ENCODE results near the gene HSPA2. TPM values are rescaled to one million over a fixed set of nuclear protein-coding genes. Genes with fewer than 3 reads are reported as not detected.

HSPA2 gene
- polyA plus RNA-seq, 1 donor (not counting 4 experiments of a cell fraction or from before 2014, with no cell fraction given): 12.0 TPM

DNA sequence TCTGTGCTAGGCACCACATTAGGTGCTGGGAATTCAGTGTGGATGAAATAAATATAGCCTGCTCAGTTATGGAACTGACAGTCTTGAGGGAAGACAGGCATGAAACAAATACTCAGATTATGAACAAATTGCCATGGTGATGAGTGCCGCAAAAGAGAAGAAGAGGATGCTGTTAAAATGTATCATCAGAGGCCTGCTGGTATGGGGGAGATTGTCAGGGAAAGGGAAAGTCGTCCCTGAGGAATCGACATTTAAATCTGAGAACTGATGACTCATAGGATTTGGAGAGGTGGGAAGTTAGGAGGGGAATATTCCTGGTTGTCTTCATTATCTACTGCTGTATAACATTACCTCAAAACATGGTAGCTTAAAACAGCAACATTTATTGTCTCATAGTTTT, 51.3 kb downstream of the HSPA2 start:
- H3K4me1 ChIP-seq (ENCODE audit: control insufficient read depth, extremely low read depth, insufficient read depth, low read length): no peaks in the 10 kb centered on the region
- no peaks in the 10 kb centered on the region for H3K79me2 ChIP-seq (ENCODE audit: control insufficient read depth, insufficient read depth, low read length)
- dilution Hi-C loops (cut with MboI; ENCODE audit: extremely low pct_ligation_motif_present, low sequenced_read_pairs): no loop called here
- no peak for FAIRE-seq
- no peaks in the 10 kb centered on the region for H4K20me1 ChIP-seq (ENCODE audit: control insufficient read depth, extremely low read depth, insufficient read depth, low read length)
- H3K9me3 ChIP-seq (ENCODE audit: control insufficient read depth, low read depth, low read length): no peaks in the 10 kb centered on the region
- H3K27me3 ChIP-seq (ENCODE audit: control insufficient read depth, extremely low read depth, insufficient read depth, low read length): no peaks in the 10 kb centered on the region
- H3K4me2 ChIP-seq (ENCODE audit: control insufficient read depth, extremely low read depth, insufficient read depth, low read depth, low read length): no peak overlapping the region
- H3K27ac ChIP-seq (ENCODE audit: control insufficient read depth, insufficient read depth, low read length): no peak overlapping the region
- no peak for TF ChIP-seq CTCF (optimal IDR thresholded peaks at IDR 0.05 in 1 of 3, IDR thresholded peaks at IDR 0.05 in 1 of 3, conservative IDR thresholded peaks at IDR 0.05 in 1 of 3; ENCODE audit: extremely low read depth in 1 of 3, insufficient read depth in 2 of 3, low read length in 3 of 3)
- TF ChIP-seq EZH2 (IDR thresholded peaks at IDR 0.05; ENCODE audit: low read length): no peak
- H3K4me3 ChIP-seq (ENCODE audit: control insufficient read depth in 2 of 3, extremely low read depth in 1 of 3, insufficient read depth in 2 of 3, low read depth in 1 of 3, low read length in 3 of 3): no peak overlapping the region
- DNase-seq (ENCODE audit: low read depth, low spot score): no peak
- no peak overlapping the region for H2AFZ ChIP-seq (ENCODE audit: control insufficient read depth, low read length)
- H3K9ac ChIP-seq (ENCODE audit: control insufficient read depth, extremely low read depth, insufficient read depth, low read length): no peak overlapping the region
- H3K9me1 ChIP-seq (ENCODE audit: control insufficient read depth, extremely low read depth, insufficient read depth, low read length): no peaks in the 10 kb centered on the region
- no peaks in the 10 kb centered on the region for H3K36me3 ChIP-seq (ENCODE audit: control insufficient read depth in 2 of 2, extremely low read depth in 1 of 2, insufficient read depth in 2 of 2, low read length in 2 of 2)

Small RNA genes lying within 50 kb of the gene (small RNA-seq; reads per million reads assigned to genes)
- gene AL049869.4 (ENCODE audit: insufficient read length in 3 of 3, low read depth in 3 of 3, low replicate concordance in 1 of 3): 0 reads per million in 3 experiments

Other genes with a start within 250 kb of the HSPA2 start
- 0.02 to 0.06 TPM (median 0.03 TPM) in 3 replicates for gene ESR2, start 246.4 kb upstream of the HSPA2 start, polyA plus RNA-seq
- 35.5 to 74.2 TPM (median 63.2 TPM) in 3 replicates for gene MTHFD1, start 152.4 kb upstream of the HSPA2 start, polyA plus RNA-seq
- gene AKAP5, start 75.2 kb upstream of the HSPA2 start, polyA plus RNA-seq: 0.01 to 0.08 TPM (median 0.05 TPM) in 3 replicates
- gene ZBTB25, start 36.9 kb upstream of the HSPA2 start, polyA plus RNA-seq: 5.3 to 6.8 TPM (median 5.7 TPM) in 3 replicates
- gene ZBTB1, start 36.0 kb upstream of the HSPA2 start, polyA plus RNA-seq: 22.8 to 40.8 TPM (median 40.7 TPM) in 3 replicates
- gene PPP1R36, start 9.2 kb downstream of the HSPA2 start, polyA plus RNA-seq: 0.45 to 0.92 TPM (median 0.81 TPM) in 3 replicates
- gene PLEKHG3, start 163.7 kb downstream of the HSPA2 start, polyA plus RNA-seq: 71.0 to 89.1 TPM (median 73.2 TPM) in 3 replicates